Fibroblast of peridontal ligament (primary cell): Measurements from ENCODE around the gene ATP6V0A1.

Experiments used
- DNase-seq: peaks from one replicate; pipeline ENCODE4 v3.0.0-alpha.2; 2010; ENCODE audit errors: extremely low read depth

The ATP6V0A1 gene

DNA sequence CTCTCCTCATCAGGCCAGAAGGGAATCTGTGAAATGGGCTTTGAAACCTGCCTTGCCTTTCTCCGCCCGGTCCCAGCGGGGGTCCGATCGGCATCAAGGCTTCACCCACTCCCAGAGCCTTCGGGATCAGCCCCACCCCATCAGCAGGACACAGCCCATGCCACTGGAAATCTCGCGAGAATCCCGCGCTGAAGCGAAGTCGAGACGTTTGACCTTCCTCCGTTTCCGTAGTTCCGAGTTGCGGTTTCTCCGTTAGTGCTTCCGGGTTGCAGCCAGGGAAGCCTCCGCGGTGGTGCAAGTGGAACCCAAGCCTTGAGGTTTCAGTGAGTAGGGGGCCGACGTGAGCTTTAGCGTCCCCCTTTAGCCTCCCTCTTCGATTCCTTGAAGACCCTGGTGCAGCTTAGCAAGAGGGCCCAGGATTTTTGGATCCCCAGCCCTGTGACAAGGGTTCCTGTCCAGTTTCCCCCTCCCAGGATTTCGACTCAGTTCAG lies 103.3 kb downstream of the ATP6V0A1 start, which contains the start of gene COASY:
Gene COASY (plus strand): TSS at position 252 of the 491 bp plus-strand sequence. CDS start 475 bp downstream, outside the sequence.
- peak; percentile 99 for DNase-seq

DNA sequence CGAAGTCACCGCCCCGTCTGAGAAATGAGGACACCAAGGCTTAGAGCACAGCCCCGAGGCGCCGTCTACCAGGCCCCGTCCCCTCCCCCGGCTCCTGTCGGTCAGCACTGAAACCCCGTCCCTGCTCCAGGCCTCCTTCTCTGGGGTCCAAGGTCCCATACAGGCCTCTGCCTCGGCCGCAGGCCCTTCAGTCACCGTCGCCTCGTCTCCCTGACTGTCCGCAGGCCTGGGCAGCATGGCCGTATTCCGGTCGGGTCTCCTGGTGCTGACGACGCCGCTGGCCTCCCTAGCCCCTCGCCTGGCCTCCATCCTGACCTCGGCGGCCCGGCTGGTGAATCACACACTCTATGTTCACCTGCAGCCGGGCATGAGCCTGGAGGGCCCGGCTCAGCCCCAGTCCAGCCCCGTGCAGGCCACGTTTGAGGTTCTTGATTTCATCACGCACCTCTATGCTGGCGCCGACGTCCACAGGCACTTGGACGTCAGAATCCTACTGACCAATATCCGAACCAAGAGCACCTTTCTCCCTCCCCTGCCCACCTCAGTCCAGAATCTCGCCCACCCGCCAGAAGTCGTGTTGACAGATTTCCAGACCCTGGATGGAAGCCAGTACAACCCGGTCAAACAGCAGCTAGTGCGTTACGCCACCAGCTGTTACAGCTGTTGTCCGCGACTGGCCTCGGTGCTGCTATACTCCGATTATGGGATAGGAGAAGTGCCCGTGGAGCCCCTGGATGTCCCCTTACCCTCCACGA lies 103.9 kb downstream of the ATP6V0A1 start:
- peak; percentile 21 for DNase-seq

GRCh38 chr17:42563143-42563509 lies 104.4 kb downstream of the ATP6V0A1 start:
- DNase-seq: no peak

GRCh38 chr17:42563543-42563942 lies 104.9 kb downstream of the ATP6V0A1 start:
- DNase-seq: no peak

DNA sequence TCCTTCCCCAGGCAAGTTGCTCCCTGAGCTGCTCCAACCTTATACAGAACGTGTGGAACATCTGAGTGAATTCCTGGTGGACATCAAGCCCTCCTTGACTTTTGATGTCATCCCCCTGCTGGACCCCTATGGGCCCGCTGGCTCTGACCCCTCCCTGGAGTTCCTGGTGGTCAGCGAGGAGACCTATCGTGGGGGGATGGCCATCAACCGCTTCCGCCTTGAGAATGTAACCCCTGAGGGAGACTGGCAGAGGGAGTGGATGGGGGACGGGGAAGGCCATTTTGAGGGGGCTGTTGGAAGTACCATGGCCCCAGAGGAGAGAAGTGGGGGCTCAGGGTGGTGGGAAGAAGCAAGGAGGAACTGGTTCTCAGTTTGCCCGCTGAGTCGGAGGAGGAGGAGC lies 105.3 kb downstream of the ATP6V0A1 start:
- no peak for DNase-seq

GRCh38 chr17:42564815-42565522 lies 106.3 kb downstream of the ATP6V0A1 start:
- DNase-seq: no peak

DNA sequence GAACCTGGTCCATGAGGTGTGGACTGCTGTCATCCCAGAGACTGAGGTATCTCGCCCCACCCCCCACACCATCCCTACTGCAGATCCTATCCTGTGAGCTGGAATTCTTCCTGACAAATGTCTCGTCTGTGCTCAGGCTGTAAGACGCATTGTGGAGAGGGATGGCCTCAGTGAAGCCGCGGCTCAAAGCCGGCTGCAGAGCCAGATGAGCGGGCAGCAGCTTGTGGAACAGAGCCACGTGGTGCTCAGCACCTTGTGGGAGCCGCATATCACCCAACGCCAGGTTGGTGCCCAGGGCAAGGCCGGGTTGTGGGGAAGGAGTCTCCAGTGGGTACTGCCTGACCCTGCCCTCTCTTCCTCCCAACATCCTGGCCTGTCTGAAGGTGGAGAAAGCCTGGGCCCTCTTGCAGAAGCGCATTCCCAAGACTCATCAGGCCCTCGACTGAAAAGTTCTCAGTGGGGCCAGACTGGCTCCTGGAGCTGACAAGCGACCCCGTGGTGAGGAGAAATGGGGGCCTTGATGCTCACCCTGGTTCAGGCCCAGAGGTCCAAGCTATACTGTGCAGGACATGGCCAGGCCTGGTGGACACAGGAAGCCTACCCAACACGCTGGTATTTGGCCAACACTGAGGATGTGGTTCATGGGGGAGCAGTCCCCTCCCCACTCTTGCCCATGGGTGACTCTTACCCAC lies 107.0 kb downstream of the ATP6V0A1 start:
- no peak for DNase-seq

DNA sequence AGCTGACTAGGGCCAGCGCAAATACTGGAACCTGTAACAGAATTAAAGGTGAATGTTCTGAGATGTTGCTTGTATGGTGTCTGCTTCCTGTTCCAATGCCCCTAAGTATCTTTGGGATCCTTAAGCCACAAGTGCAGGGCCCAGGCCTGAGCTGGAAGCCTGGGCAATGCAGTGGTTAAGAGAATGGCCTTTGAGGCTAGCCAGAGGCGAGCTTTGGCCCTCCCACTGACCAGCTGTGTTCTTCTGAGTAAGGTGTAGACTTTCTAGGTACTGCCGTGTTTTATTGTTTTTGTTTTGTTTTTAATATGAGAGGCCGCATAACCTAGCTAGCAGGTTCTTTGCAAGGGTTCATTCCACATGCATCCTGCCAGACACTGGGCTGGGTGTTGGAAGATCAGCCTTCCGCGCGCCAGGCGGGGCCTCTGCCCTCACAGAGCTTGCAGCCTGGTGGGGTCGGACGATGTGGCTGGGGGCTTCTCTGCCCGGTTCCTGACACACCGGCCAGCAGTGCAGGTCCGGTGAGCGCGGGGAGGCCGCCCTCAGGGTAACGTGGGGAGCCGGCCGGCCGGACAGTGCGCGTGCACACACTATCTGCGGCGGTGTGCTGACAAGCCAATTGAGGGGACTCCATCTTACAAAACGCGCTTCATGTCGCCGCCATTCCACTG lies 107.7 kb downstream of the ATP6V0A1 start:
- no peak for DNase-seq

GRCh38 chr17:42566883-42567573 lies 108.3 kb downstream of the ATP6V0A1 start, which contains the start of gene MLX:
Gene MLX (plus strand): TSS chr17:42567100. CDS start chr17:42567125, 25 bp downstream.
- peak; percentile 83 for DNase-seq

DNA sequence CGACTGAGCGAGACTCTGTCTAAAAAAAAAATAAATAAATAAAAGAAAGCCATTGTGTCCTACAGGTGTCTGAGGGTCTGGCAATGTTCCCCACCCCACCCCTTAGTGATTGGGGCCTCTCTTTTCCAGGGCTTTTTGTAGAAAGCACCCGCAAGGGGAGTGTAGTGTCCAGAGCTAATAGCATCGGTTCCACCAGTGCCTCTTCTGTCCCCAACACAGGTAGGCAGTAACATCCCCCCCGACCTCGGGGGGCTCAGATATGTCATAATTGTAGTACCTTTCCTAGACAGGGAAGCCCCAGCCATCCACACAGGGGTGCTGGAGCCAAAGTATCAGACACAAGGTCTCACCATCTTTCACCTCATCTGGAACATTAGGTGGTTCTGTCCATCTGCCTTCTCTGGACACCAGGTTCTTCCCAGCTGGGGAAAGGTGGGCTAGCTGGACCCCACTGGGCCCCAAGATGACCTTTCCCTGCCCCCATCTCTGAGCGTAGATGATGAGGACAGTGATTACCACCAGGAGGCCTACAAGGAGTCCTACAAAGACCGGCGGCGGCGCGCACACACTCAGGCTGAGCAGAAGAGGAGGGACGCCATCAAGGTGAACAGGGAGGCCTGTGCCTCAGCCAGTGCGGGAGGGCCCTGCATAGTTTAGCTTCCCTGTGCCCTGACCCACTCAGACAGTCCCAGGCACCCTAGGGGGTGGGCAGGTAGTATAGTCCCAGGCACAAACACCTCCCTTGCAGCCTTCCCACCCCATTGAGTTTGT lies 109.8 kb downstream of the ATP6V0A1 start:
- DNase-seq: no peak

- peak; percentile 31 for DNase-seq
Measured at GRCh38 chr17:42571435-42572225, 113.0 kb downstream of the ATP6V0A1 start.
